HG03520 (cell line): ENCODE data around the gene CPNE2.
"Not testable (repeated sequence)": the region's sequence is repeated elsewhere in the genome, so short reads cannot be mapped to it uniquely, and the experiment has no call there.

Experiments used
- ATAC-seq: cut with Tn5 transposase; IDR thresholded peaks from one replicate; pipeline ENCODE4 v1.9.1; 2021; ENCODE audit warnings: mild to moderate bottlenecking, moderate library complexity; ENCODE audit not compliant: unreplicated experiment

Gene CPNE2

GRCh38 chr16:57091975-57092785, at the start of gene CPNE2:
Gene CPNE2, plus strand, starts transcription at chr16:57092583. Its CDS starts 18,160 bp downstream, at chr16:57110743.
- ATAC-seq, result no peak

DNA sequence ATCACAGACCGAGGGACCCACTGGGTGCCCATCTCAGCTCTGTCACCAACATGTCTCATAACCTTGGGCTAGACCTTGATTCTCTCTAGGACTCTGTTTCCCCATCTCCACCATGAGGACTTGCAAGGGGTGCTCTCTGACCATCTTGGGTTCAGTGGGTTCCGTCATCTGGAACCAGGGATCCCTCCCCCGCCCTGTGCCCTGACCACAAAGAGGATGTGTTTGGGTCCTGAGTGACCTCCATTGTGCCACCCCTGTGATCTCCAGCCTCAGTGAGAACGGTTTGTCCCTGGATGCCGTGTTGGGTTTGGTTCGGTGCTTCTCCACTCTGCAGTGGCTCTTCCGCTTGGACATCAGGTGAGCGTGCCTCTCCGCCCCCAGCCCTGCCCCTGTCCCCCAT, 49.1 kb upstream of the CPNE2 start:
- no peak for ATAC-seq

- no peak for ATAC-seq
Observed at GRCh38 chr16:57044931-57045693, 47.3 kb upstream of the CPNE2 start.

GRCh38 chr16:57045694-57046381, 46.5 kb upstream of the CPNE2 start:
- no peak for ATAC-seq

DNA sequence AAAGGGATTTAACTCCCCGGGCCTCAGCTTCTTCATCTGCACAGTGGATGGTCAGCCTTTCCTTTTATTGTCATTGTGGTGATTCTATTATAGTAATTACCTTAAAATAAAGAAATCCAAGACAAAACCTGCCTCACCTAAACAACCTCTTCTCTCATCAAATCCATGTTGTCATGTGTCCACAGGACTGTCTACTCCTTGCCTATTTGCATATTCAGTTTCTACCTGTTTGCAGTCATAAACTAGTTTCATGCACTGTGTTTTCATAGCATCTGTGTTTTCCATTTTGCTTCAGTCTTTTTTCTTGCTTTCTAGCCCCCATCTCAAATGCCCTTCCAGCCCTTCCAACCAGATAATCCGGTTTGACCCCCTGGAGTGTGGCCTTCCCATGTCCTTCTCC, 44.3 kb upstream of the CPNE2 start:
- ATAC-seq, result no peak

- ATAC-seq, result no peak
Observed at GRCh38 chr16:57049678-57050077, 42.7 kb upstream of the CPNE2 start.

DNA sequence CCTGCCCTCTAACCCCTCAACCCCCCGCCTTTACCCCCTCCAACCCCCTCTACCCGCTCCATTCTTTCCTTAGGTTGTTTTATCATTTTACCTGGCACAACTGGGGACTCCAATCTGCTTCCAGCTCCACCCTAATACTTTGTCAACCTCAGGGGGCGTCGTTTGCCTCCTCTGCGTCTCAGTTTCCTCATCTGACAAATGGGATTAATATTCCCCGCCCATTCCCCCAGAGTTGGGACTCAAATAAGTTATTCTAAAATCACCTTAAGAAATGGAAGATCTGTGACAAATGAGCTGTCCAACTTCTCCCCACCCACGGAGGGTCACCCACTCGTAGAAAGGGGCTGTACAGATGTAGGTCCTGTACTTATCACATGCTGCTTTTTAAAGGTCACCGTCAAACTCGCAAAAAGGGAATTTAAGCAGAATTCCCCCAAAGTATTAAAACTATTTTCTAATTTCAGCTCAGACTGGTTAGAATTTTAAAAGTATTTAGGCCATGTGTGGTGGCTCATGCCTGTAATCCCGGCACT, 40.6 kb upstream of the CPNE2 start:
- ATAC-seq, result no peak

DNA sequence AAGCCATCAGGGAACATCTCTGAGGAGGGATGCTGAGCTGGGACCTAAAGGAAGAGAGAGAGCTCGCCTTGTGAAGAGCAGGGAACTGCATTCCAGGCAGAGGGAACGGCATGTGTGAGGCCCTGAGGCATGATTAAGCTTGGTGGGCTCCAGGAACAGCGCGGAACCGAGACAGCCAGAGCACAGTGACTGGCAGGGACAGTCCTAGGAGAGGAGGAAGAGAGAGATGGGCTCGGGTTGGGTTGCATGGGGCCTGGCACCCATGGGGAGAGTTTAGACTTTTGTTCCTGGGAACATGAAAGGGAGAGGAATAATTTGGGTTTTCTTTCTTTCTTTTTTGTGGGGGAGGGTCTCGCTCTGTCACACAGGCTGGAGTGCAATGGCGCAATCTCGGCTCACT, 39.2 kb upstream of the CPNE2 start:
- no peak for ATAC-seq

DNA sequence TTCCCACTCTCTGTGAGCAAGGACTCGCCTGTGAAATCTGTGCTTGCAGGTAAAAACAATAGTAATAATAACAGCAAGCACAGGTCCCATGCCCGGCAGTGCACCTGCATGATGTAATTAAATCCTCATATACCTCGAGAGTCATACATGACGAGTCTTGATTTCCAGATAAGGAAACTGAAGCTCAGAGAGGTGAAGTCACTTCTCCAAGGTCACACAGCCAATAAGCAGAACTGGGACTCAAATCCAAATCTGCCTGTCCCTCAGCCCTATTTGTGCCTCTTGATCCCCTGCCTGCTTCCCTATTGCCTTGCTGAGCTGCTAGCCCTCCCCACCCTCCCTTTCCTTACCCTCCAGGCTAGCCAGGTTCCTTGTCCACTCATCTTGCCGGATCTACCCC, 38.0 kb upstream of the CPNE2 start:
- no peak for ATAC-seq

GRCh38 chr16:57054771-57055170, 37.6 kb upstream of the CPNE2 start:
- no peak for ATAC-seq

- ATAC-seq, result no peak
Observed at GRCh38 chr16:57055671-57056070, 36.7 kb upstream of the CPNE2 start.

DNA sequence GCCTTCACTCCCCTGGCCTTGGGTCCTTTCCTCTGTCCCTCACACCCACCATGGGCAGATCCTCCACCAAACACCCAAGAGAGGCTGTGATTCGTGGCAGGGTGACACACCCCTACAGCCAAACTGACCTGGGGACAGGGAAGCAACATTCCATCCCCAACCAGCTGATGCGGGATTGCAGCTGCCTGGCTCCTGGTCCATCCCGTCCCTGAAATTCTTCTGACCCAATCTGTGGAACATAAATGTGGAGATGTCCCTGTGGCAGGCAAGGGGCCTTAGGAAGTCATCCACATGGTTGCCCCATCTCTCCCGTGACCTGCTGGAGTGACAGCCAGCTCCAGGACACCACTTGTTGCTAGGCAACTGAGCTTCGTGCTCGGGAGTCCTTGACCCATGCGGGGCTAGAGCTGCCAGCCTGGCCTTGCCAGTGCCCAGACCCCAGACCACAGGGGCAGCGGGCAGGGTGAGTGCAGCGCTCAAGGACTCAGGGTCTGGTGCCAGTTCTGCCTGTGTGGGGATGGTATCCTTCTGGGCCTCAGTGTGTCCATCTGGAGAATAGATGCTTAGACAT, 34.0 kb upstream of the CPNE2 start:
- no peak for ATAC-seq

DNA sequence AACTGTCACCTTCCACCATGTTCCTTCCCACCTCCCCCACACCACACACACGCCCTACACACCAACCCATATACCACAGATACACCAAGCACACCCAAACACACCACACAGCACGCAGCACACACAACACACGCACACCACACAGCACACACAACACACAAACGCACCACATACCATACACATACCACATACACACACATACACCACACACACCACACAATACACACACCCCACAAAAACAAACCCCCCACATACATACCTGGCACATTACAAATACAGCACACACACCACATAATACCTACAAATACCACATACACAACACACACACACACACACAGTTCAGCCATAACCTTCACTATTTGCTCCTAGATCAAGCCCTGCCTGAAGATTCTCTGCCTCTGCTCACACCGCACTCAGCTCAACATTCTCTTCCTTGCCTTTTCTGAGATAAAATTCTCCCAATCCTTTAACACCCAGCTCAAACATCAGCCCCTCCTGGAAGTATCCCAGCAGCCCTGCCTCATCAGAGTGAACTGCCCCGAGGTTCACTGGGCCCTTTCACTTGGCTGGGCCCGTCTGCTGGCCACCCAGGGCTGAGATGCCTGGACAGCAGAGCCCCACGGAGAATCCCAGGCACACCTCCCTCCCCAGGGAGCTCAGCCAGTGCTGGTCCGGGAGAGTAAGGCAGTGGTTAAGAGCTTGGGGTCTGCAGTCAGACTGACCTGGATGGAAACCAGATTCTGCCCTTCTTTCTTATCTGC, 31.9 kb upstream of the CPNE2 start:
- ATAC-seq, result no peak

GRCh38 chr16:57061084-57061905, 31.1 kb upstream of the CPNE2 start:
- no peak for ATAC-seq

- ATAC-seq, result no peak
Observed at GRCh38 chr16:57062329-57062728, 30.1 kb upstream of the CPNE2 start.

DNA sequence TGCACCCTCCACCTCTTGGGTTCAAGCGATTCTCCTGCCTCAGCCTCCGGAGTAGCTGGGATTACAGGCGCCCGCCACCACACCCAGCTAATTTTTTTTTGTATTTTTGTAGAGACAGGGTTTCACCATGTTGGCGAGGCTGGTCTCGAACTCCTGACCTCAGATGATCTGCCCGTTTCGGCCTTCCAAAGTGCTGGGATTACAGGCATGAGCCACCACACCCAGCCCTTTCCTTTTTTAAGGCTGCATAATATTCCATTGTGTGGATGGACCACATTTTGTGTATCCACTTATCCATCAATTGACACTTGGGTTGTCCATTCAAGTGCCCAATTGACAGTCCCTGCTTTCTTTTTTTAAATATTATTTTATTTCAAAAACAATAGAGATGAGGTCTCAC, 29.2 kb upstream of the CPNE2 start:
- not testable (repeated sequence) for ATAC-seq

DNA sequence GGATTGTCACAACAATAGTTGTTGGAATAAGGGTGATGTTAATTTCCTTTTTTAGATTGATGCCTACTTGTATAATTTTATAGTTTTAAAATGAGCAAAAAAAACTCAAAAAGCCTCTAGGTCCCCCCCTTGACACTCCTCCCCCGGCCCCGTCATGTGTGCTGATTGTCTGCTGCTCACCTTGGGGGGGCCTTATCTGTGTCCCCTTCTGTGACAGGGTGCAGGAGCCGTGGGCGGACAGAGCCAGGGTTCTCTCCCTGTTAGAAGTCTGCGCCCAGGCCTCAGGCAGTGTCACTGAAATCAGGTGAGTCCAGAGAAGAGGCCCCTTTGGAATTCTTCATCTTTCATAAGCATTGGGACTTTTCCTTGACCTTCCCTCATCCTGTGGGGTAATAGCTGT, 27.4 kb upstream of the CPNE2 start:
- no peak for ATAC-seq

DNA sequence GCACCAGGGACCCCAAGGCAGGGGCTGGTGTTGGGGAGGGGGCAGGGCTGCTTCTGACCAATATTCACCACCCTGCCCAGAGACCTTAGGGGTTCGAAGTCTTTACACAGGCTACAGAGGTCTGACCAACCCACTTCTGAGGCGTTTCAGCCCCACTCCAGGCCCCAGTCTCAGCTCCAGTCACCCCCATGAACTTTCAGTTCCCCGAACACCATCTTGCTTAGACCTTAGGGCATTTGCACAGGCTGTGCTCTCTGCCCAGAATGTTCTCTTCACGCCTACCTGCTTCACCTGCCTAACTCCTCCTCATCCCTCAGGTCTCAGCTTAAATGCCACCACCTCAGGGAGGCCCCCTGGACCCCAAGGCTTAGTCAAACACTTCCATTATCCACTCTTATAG, 25.8 kb upstream of the CPNE2 start:
- ATAC-seq, result no peak

DNA sequence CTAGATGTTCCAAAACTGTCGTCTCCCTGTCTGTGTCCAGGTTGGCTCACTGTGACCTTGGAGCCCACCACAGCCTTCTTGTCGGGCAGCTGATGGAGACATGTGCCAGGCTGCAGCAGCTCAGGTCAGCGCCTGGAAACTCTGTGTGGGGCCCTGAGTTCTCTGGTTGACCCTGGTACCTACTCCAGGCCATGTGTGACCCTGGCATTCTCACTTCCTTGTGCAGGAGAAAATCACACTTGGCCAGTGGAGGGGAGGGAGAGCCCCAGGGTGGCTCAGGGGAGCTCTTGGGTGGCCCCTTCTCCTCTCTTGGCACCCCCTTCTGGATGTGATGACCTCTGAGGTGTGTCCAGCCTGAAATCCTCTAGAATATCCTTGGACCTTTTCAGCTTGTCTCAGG, 25.0 kb upstream of the CPNE2 start:
- no peak for ATAC-seq

DNA sequence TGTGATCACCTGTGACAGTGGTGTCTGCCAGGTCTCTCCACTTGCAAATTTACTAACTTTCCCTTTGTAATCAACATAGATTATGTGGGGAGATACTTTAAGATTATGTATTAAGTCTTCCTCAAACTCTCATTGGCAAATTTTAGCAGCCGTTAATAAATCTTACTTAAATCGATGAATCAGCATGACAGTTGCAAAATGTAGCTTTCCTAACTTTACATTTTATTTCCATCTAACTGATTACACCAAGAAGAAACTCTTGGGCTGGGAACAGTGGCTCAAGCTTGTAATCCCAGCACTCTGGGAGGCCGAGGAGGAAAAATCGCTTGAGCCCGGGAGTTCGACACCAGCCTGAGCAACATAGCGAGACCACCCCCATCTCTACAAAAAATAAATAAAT, 23.3 kb upstream of the CPNE2 start:
- ATAC-seq, result no peak
